Measurements from ENCODE around the gene ALPG.

DNA sequence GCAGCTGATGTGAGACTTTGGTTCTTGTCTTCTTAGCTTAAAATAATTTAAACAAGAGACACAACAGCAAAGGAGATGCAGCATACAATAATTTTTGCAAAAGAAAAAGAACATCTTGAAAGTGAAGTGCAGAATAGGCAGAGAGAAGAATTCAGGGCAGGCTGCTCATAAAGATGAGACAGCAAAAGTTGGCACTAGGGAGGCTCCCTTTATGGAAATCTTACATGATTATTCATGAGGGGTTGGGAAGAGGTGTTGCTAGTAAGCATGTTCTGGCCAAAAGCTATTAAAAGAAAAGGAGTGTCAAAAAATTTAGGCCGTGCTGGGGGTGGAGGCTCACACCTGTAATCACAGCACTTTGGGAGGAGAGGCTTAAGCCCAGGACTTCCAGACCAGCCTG, 32.3 kb upstream of the ALPG start:
- TF ChIP-seq, protein P1, sequence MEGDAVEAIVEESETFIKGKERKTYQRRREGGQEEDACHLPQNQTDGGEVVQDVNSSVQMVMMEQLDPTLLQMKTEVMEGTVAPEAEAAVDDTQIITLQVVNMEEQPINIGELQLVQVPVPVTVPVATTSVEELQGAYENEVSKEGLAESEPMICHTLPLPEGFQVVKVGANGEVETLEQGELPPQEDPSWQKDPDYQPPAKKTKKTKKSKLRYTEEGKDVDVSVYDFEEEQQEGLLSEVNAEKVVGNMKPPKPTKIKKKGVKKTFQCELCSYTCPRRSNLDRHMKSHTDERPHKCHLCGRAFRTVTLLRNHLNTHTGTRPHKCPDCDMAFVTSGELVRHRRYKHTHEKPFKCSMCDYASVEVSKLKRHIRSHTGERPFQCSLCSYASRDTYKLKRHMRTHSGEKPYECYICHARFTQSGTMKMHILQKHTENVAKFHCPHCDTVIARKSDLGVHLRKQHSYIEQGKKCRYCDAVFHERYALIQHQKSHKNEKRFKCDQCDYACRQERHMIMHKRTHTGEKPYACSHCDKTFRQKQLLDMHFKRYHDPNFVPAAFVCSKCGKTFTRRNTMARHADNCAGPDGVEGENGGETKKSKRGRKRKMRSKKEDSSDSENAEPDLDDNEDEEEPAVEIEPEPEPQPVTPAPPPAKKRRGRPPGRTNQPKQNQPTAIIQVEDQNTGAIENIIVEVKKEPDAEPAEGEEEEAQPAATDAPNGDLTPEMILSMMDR (conservative IDR thresholded peaks at IDR 0.05; ENCODE audit: low read depth, low read length) = no peak
- TF ChIP-seq, protein P2, sequence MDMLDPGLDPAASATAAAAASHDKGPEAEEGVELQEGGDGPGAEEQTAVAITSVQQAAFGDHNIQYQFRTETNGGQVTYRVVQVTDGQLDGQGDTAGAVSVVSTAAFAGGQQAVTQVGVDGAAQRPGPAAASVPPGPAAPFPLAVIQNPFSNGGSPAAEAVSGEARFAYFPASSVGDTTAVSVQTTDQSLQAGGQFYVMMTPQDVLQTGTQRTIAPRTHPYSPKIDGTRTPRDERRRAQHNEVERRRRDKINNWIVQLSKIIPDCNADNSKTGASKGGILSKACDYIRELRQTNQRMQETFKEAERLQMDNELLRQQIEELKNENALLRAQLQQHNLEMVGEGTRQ (IDR thresholded peaks at IDR 0.05; ENCODE audit: low read depth, low read length) = no peak
- no peak for TF ChIP-seq POLR2A (IDR thresholded peaks at IDR 0.05; ENCODE audit: low read depth, low read length)
